ENCODE data around the gene CCDC88B. TPM values are rescaled to one million over a fixed set of nuclear protein-coding genes. Genes with fewer than 3 reads are reported as not detected.

The CCDC88B gene
- total RNA-seq, 1 experiment from 2014 or later: 7.6 TPM

DNA sequence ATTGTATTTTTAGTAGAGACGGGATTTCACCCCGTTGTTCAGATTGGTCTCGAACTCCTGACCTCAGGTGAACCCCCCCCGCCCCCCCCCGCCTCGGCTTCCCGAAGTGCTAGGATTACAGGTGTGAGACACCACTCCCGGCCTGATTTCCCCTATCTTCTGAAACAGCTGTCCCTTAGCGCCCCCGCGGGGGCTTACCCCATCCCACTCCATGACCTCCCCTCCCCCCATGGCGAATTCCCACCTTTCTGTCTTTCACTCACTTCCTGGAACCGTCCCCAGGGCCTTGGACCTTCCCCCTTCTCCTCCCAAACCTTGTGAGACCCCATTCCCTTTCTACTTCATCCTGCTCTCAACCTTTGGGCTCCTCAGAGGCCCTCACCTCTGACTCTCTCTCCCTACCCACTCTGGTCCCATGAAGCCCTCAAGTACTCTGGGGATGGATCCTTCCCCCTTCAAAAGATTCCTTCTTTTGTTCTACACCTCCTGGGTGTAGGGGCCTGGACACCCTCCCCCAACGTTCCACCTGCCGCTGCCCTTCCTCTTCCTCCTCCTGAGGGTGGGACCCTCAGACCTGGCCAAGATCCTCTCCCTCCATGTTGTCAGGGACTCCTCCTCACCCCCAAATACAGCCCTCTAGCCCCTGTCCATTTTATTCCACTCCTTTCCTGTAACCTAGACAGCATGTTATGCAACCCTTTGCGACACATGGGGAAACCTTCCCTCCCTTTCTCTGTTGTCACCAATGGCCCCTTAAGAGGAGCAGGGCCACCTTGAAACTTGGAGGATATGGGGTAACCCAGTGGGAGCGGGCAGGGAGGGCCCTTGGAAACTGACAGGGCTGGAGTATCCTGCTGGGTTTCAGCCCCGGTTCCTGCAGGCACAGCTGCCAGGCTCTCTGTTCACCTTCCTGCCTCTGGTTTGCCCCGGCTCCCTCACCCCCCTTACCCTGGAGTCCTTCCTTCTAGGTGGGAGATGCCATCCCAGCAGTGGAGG, 20.9 kb upstream of the CCDC88B start:
- DNase-seq: no peak
- Mint-ChIP-seq H3K27ac (ENCODE audit: unreplicated experiment) (peak overlapping the region; percentile 99), H3K27me3 (ENCODE audit: unreplicated experiment) (no peaks in the 10 kb centered on the region), H3K4me1 (ENCODE audit: low read depth, unreplicated experiment) (peaks cover 27% of the 10 kb centered on the region), H3K4me3 (ENCODE audit: low read depth, unreplicated experiment) (peak overlapping the region; percentile 98), H3K9me3 (ENCODE audit: low read depth, unreplicated experiment) (no peaks in the 10 kb centered on the region), H3K36me3 (ENCODE audit: insufficient read depth, unreplicated experiment) (peaks cover 82% of the 10 kb centered on the region)
- BruUV-seq (replicated peaks): TSS peak; percentile 43
- intact Hi-C loops (cut with micrococcal nuclease; ENCODE audit: unreplicated experiment): no loop called here
- CTCF ChIA-PET: interaction anchor here (0.6 to 3.7 kb wide), 4 partner anchors 13 to 34 kb away, joined by 3 to 168 read pairs (median 42); no protein-coding TSS in a partner anchor
- TF ChIP-seq, protein P1, sequence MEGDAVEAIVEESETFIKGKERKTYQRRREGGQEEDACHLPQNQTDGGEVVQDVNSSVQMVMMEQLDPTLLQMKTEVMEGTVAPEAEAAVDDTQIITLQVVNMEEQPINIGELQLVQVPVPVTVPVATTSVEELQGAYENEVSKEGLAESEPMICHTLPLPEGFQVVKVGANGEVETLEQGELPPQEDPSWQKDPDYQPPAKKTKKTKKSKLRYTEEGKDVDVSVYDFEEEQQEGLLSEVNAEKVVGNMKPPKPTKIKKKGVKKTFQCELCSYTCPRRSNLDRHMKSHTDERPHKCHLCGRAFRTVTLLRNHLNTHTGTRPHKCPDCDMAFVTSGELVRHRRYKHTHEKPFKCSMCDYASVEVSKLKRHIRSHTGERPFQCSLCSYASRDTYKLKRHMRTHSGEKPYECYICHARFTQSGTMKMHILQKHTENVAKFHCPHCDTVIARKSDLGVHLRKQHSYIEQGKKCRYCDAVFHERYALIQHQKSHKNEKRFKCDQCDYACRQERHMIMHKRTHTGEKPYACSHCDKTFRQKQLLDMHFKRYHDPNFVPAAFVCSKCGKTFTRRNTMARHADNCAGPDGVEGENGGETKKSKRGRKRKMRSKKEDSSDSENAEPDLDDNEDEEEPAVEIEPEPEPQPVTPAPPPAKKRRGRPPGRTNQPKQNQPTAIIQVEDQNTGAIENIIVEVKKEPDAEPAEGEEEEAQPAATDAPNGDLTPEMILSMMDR (IDR thresholded peaks at IDR 0.05; ENCODE audit: unreplicated experiment): no peak

DNA sequence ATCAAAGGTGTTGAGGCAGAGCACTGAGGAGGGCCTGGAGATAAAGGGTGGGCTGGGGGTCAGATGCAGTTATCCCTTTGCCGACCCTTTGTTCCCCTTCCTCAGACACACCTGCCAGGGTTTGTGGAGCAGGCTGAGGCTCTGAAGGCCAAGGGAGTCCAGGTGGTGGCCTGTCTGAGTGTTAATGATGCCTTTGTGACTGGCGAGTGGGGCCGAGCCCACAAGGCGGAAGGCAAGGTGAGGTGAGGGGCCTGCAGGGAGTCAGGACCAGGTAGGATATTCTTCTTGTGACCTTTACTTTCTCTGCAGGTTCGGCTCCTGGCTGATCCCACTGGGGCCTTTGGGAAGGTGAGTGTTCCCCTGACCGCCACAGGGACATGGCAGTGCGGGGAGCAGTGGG, 19.4 kb upstream of the CCDC88B start:
- H3K4me3 Mint-ChIP-seq (ENCODE audit: low read depth, unreplicated experiment): no peak overlapping the region
- no peak for DNase-seq

DNA sequence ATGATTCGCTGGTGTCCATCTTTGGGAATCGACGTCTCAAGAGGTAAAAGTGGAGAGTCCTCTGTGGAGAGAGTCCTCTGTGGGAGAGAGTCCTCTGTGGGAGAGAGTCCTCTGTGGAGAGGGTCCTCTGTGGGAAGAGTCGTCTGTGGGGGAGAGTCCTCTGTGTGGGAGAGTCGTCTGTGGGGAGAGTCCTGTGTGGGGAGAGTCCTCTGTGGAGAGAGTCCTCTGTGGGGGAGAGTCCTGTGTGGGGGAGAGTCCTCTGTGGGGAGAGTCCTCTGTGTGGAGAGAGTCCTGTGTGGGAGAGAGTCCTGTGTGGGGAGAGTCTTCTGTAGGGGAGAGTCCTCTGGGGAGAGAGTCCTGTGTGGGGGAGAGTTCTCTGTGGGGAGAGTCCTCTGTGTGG, 19.0 kb upstream of the CCDC88B start:
- TF ChIP-seq, protein P1 (IDR thresholded peaks at IDR 0.05; ENCODE audit: unreplicated experiment): no peak
- Mint-ChIP-seq H3K9me3 (ENCODE audit: low read depth, unreplicated experiment) (no peaks in the 10 kb centered on the region), H3K4me3 (ENCODE audit: low read depth, unreplicated experiment) (no peak overlapping the region), H3K27ac (ENCODE audit: unreplicated experiment) (no peak overlapping the region), H3K36me3 (ENCODE audit: insufficient read depth, unreplicated experiment) (peaks cover 68% of the 10 kb centered on the region), H3K27me3 (ENCODE audit: unreplicated experiment) (no peaks in the 10 kb centered on the region), H3K4me1 (ENCODE audit: low read depth, unreplicated experiment) (peaks cover 27% of the 10 kb centered on the region)
- BruUV-seq (replicated peaks): no TSS peak
- no peak for DNase-seq
- CTCF ChIA-PET: no interaction called here
- intact Hi-C loops (cut with micrococcal nuclease; ENCODE audit: unreplicated experiment): no loop called here

More for the DNA sequence above, 19.4 kb upstream of the CCDC88B start:
- no peaks in the 10 kb centered on the region for H3K9me3 Mint-ChIP-seq (ENCODE audit: low read depth, unreplicated experiment)
- CTCF ChIA-PET: no interaction called here
- intact Hi-C loops (cut with micrococcal nuclease; ENCODE audit: unreplicated experiment): no loop called here
- H3K4me1 Mint-ChIP-seq (ENCODE audit: low read depth, unreplicated experiment): peaks cover 27% of the 10 kb centered on the region
- TF ChIP-seq, protein P1 (IDR thresholded peaks at IDR 0.05; ENCODE audit: unreplicated experiment): no peak
- H3K27ac Mint-ChIP-seq (ENCODE audit: unreplicated experiment): no peak overlapping the region
- BruUV-seq (replicated peaks): no TSS peak
- H3K27me3 Mint-ChIP-seq (ENCODE audit: unreplicated experiment): no peaks in the 10 kb centered on the region
- peaks cover 70% of the 10 kb centered on the region for H3K36me3 Mint-ChIP-seq (ENCODE audit: insufficient read depth, unreplicated experiment)

DNA sequence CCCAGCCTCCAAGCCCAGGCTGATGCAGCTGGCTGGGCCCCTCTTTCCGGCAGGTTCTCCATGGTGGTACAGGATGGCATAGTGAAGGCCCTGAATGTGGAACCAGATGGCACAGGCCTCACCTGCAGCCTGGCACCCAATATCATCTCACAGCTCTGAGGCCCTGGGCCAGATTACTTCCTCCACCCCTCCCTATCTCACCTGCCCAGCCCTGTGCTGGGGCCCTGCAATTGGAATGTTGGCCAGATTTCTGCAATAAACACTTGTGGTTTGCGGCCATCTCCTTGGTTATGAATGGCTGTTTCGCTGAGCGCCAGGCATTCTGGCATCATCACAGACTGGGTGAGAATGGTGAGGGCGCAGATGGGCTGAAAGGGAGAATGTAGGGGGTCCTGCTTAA, 18.5 kb upstream of the CCDC88B start:
- Mint-ChIP-seq H3K27ac (ENCODE audit: unreplicated experiment) (peak overlapping the region; percentile 7), H3K4me3 (ENCODE audit: low read depth, unreplicated experiment) (no peak overlapping the region), H3K27me3 (ENCODE audit: unreplicated experiment) (no peaks in the 10 kb centered on the region), H3K4me1 (ENCODE audit: low read depth, unreplicated experiment) (peaks cover 27% of the 10 kb centered on the region), H3K9me3 (ENCODE audit: low read depth, unreplicated experiment) (no peaks in the 10 kb centered on the region), H3K36me3 (ENCODE audit: insufficient read depth, unreplicated experiment) (peaks cover 62% of the 10 kb centered on the region)
- TF ChIP-seq, protein P1 (IDR thresholded peaks at IDR 0.05; ENCODE audit: unreplicated experiment): no peak
- CTCF ChIA-PET: no interaction called here
- no peak for DNase-seq
- BruUV-seq (replicated peaks): no TSS peak
- intact Hi-C loops (cut with micrococcal nuclease; ENCODE audit: unreplicated experiment): no loop called here

Measured in Calu3 (cell line).